Measurements from ENCODE around the gene KIF6.

The KIF6 gene

DNA sequence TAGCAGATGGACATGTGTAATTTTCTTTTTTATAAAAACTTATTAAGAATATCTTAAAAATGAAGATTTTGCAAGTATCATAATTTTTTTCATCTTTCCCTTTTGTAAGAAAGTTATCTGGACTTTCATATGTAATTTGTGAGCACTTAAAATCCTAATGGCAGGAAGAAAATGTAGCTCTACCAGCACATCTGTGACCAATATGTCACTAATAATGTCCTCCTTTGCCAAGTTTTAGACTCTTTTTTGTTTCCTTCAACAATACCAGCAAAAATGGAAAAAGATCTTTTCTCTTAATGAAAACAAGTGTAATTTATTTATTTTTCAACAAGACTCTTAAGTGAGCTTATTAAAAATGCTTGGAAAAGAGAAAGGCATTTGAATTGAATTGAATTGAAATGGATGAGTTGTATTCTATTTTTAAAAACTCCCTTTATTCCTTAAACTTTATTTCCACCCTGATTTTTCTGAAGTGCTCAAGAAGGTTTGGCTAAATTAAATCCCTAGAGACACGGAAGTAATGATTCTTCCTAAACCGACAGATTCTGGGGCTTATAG lies 110.7 kb downstream of the KIF6 start:
- Mint-ChIP-seq H3K36me3 (ENCODE audit: low read depth) (no peaks in the 10 kb centered on the region), H3K27ac (no peak overlapping the region), H3K4me3 (no peak overlapping the region), H3K4me1 (ENCODE audit: low read depth) (no peaks in the 10 kb centered on the region), H3K9me3 (no peaks in the 10 kb centered on the region), H3K27me3 (peaks cover 14% of the 10 kb centered on the region)
- DNase-seq: no peak

DNA sequence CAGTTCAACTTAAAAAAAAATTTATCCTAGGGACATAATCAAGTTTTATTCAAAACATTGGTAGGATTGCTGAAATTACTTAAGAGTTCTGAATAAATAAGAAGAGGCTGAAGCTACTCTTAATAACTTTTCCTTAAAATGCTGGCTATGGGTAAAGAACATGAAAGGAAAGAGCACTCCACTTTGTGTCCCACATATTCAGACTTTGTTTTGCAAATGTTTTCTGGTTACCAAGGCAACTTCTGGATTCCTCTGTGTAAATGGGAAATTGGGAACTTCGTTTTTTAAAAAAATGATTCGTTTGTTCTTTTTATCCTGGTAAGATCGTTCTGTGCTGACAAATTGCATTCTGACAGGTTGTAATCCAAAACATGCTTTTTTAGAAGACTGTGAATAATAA lies 115.0 kb downstream of the KIF6 start:
- no peak for DNase-seq
- Mint-ChIP-seq H3K4me1 (ENCODE audit: low read depth) (no peaks in the 10 kb centered on the region), H3K4me3 (no peak overlapping the region), H3K27ac (no peak overlapping the region), H3K27me3 (peaks cover 11% of the 10 kb centered on the region), H3K9me3 (no peaks in the 10 kb centered on the region), H3K36me3 (ENCODE audit: low read depth) (no peaks in the 10 kb centered on the region)

DNA sequence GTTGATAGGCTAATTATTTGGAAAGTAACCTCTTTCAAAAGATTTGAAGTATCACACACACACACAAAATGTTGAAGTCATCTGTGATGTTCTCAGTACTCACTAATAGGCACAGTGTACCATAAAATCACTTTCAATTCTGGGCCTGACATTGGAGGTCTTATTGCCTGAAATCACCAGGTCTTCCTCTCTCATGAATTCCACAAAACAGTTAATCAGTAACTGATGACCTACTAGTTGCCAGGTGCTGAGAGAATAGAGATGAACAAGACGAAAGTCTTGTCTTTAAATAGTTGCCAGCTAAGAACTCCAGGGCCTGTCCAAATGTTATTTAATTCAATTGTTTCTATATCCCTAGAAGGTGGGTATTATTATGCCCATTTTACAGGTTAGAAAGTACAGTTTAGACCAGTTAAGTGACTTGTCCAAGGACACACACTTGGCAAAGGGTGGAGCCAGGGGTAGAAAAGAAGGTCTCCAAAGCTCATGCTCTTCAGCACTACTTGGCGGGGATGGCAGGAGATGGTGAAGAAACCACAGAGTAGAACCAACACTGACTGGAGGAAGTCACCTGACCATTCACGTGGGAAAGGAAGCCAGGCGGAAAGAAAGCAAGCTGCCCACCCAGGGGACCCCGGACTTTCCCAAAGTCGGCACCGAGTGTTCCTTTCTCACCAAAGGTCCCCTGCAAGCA lies 116.4 kb downstream of the KIF6 start:
- Mint-ChIP-seq H3K9me3 (no peaks in the 10 kb centered on the region), H3K36me3 (ENCODE audit: low read depth) (no peaks in the 10 kb centered on the region), H3K4me1 (ENCODE audit: low read depth) (no peaks in the 10 kb centered on the region), H3K4me3 (no peak overlapping the region), H3K27ac (no peak overlapping the region), H3K27me3 (peaks cover 11% of the 10 kb centered on the region)
- DNase-seq: no peak

DNA sequence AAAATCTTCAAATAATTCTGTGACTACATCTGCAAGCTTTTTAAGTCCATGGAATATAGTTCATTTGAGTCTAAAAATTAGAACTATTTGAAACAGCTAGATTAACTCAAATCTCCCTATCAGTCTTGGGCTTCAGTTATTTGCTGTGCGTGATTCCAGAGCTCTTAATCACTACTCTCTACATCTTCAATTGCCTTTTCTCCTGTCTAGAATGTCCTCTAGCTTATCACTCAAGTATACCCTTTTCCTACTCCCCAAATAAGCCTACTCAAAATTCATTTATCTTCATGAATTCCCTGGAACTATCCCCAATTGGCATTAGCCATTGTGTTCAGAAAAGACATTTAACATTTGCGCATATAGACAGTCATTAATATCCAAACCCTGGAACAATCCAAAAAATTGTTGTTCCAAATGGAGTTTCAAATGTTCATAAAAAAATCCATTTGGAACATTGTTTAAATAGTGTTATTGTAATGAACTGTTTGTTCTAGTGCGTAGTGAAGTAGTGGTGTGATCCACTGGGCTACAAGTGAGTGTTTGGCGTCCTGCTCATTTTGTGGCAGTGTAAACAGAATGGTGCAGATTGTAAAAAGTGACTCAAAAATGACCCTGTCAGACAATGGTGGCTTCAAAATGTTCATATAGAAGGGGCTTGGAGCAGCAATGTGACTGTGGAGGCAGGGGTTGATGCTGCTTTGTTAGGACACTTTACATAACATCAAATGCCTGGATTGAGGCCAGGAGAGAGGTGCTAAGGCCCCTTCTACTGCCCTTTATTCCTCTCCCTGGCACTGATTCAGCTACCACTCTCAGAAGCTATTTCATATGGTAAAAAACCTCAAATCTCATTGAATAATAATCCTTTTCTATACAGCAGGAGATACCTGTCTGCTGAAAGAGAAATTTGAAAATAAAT lies 122.3 kb downstream of the KIF6 start:
- DNase-seq: no peak

DNA sequence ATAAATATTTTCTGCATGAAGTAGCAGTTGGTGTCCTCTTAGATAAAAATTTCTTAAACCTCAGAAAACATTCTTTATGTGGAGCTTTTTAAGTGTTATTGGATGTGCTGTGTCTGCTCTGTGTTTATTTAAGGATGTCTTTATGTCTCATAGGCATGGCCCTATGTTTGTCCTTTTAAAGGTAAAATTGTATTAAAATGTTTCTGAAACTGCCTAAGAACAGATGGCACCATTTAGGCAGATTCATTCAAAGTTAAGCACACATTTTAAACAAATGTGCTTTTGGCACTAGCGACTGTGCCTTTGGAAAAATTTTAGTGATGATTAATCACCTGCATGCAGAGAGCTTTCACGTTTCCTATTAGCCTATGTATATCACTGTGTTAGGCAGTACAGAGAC lies 125.2 kb downstream of the KIF6 start:
- peaks cover 21% of the 10 kb centered on the region for H3K27me3 Mint-ChIP-seq
- no peak for DNase-seq
- H3K36me3 Mint-ChIP-seq (ENCODE audit: low read depth): no peaks in the 10 kb centered on the region
- H3K9me3 Mint-ChIP-seq: no peaks in the 10 kb centered on the region
- no peak overlapping the region for H3K4me3 Mint-ChIP-seq
- no peaks in the 10 kb centered on the region for H3K4me1 Mint-ChIP-seq (ENCODE audit: low read depth)
- H3K27ac Mint-ChIP-seq: no peak overlapping the region

More for the DNA sequence above, 122.3 kb downstream of the KIF6 start:
- Mint-ChIP-seq H3K9me3 (no peaks in the 10 kb centered on the region), H3K36me3 (ENCODE audit: low read depth) (no peaks in the 10 kb centered on the region), H3K4me3 (no peak overlapping the region), H3K4me1 (ENCODE audit: low read depth) (no peaks in the 10 kb centered on the region), H3K27me3 (peaks cover 8% of the 10 kb centered on the region), H3K27ac (no peak overlapping the region)

DNA sequence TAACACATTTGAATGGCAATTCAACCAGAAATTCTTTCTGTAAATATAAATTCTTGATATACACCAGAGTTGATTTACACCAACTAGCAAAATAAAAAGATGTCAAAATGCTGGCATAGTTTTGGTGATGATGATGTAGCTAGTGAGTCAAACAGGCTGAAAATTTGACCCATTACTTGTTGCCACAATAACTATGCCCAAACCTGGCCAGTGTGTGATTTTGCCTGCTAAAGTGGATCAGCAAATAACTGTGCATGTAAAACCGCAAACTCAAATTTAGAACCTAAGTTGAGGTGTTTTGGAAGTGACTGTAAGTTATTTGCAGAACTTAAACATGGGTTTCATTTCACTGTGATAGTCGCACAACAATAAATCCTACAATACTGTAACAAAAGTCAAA lies 125.9 kb downstream of the KIF6 start:
- H3K36me3 Mint-ChIP-seq (ENCODE audit: low read depth): no peaks in the 10 kb centered on the region
- no peaks in the 10 kb centered on the region for H3K9me3 Mint-ChIP-seq
- DNase-seq: no peak
- no peak overlapping the region for H3K27ac Mint-ChIP-seq
- H3K4me3 Mint-ChIP-seq: no peak overlapping the region
- peaks cover 24% of the 10 kb centered on the region for H3K27me3 Mint-ChIP-seq
- no peaks in the 10 kb centered on the region for H3K4me1 Mint-ChIP-seq (ENCODE audit: low read depth)

DNA sequence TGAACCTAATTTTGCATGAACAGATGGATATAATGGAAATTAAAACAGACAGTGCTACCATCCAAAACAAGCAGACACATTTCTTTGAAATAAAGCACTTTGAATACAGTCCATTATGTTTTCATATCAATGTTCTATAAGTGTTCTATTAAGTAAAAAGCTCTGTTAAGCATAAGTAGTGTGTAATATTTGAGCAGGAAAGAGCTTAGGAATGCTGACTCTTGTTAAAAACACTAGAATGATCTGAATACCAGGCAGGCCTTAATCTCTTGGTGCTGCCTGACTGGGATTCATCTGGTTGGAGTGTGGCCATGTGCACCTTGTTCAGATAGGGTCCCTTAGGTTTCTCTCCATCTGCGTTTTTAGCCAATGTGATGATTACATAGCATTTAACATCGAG lies 130.9 kb downstream of the KIF6 start:
- no peak overlapping the region for H3K4me3 Mint-ChIP-seq
- no peaks in the 10 kb centered on the region for H3K36me3 Mint-ChIP-seq (ENCODE audit: low read depth)
- no peaks in the 10 kb centered on the region for H3K4me1 Mint-ChIP-seq (ENCODE audit: low read depth)
- H3K27me3 Mint-ChIP-seq: peaks cover 27% of the 10 kb centered on the region
- no peaks in the 10 kb centered on the region for H3K9me3 Mint-ChIP-seq
- no peak overlapping the region for H3K27ac Mint-ChIP-seq
- DNase-seq: no peak

DNA sequence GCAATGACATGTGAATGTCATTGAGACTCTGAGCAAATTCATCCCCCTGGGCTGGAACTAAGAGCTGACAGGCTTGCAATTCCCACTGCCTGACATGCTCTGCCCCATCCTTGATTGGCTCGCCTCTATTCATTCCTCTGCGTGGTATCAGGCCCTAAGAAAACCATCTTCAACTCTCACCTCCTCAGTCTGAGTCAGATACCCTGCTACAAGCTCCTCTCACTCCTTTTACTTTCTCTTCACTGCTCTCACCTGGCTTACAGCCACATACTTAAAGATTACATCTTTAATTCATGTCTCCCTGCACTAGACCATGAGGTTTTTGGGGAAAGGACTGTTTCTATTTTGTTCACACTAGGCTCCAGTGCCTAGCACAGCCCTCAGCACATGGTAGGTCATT lies 131.6 kb downstream of the KIF6 start:
- Mint-ChIP-seq H3K27ac (no peak overlapping the region), H3K9me3 (no peaks in the 10 kb centered on the region), H3K4me1 (ENCODE audit: low read depth) (no peaks in the 10 kb centered on the region), H3K36me3 (ENCODE audit: low read depth) (no peaks in the 10 kb centered on the region), H3K27me3 (peaks cover 27% of the 10 kb centered on the region), H3K4me3 (no peak overlapping the region)
- no peak for DNase-seq

DNA sequence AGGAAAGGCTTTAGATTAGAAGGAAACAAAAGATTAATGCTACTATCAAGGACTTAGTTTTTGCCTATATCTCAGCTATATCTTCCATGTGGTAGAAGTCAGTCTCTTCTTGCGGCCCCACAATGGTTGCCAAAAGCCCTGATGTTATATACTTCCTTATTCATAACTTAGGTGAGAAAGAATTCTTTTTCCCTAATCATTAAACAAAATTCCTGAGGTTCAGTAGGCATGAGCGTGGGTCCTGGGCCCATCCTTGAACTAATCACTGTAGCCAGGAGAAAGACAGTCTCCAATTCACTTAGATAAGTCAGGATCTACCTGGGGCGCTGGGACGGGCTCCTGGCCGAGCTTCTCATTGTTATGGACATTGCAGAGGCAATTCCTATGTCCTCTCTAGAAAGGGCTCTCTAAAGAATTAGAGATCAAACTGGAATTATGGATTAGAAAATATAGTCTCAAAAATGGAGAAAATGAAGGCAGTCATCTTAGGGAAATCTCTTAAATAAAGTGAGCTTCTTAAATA lies 134.3 kb downstream of the KIF6 start:
- H3K36me3 Mint-ChIP-seq (ENCODE audit: low read depth): no peaks in the 10 kb centered on the region
- H3K9me3 Mint-ChIP-seq: no peaks in the 10 kb centered on the region
- H3K27me3 Mint-ChIP-seq: peaks cover 19% of the 10 kb centered on the region
- DNase-seq: no peak
- no peak overlapping the region for H3K4me3 Mint-ChIP-seq
- H3K27ac Mint-ChIP-seq: no peak overlapping the region
- no peaks in the 10 kb centered on the region for H3K4me1 Mint-ChIP-seq (ENCODE audit: low read depth)

DNA sequence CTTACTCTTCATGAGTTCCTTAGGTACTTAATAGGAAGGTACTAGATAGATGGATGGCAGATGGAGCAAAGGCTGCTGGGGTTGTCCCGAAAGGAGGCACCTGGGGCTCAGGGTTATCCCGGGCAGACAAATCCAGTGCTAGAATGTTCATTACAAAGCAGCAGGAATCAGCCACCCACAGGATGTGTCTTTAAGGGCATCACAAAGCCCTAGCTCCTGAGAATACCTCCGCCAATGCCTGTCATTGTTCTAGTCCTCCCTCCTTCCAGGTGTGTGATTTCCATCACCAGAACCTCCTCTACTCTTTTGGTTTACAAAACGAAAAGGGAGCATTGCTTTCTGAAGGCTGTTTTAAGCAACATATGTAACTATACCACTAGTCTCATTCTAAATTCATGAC lies 138.1 kb downstream of the KIF6 start:
- Mint-ChIP-seq H3K4me1 (ENCODE audit: low read depth) (no peaks in the 10 kb centered on the region), H3K9me3 (no peaks in the 10 kb centered on the region), H3K36me3 (ENCODE audit: low read depth) (no peaks in the 10 kb centered on the region), H3K4me3 (no peak overlapping the region), H3K27me3 (peaks cover 15% of the 10 kb centered on the region), H3K27ac (no peak overlapping the region)
- no peak for DNase-seq

DNA sequence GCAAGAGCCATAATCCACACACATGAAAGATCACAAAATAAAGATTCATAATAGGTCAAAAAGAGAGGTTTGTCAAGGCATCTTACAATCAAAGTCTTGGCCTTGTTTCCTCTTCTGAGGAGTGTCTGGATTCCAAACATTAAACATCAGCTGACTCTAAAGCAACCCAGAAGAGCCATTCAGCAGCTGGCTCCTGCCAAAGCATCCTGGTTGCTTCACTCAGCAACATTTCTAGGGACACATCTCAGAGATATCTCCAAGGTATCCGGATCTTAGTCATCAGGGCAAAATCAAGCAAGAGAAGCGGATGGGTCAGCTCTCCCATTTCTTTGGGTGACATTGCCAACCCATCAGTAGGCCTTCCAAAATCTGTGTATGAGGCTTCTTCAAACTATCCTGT lies 139.6 kb downstream of the KIF6 start:
- H3K27me3 Mint-ChIP-seq: peaks cover 18% of the 10 kb centered on the region
- H3K4me1 Mint-ChIP-seq (ENCODE audit: low read depth): no peaks in the 10 kb centered on the region
- H3K27ac Mint-ChIP-seq: no peak overlapping the region
- no peaks in the 10 kb centered on the region for H3K36me3 Mint-ChIP-seq (ENCODE audit: low read depth)
- no peaks in the 10 kb centered on the region for H3K9me3 Mint-ChIP-seq
- H3K4me3 Mint-ChIP-seq: no peak overlapping the region
- no peak for DNase-seq

DNA sequence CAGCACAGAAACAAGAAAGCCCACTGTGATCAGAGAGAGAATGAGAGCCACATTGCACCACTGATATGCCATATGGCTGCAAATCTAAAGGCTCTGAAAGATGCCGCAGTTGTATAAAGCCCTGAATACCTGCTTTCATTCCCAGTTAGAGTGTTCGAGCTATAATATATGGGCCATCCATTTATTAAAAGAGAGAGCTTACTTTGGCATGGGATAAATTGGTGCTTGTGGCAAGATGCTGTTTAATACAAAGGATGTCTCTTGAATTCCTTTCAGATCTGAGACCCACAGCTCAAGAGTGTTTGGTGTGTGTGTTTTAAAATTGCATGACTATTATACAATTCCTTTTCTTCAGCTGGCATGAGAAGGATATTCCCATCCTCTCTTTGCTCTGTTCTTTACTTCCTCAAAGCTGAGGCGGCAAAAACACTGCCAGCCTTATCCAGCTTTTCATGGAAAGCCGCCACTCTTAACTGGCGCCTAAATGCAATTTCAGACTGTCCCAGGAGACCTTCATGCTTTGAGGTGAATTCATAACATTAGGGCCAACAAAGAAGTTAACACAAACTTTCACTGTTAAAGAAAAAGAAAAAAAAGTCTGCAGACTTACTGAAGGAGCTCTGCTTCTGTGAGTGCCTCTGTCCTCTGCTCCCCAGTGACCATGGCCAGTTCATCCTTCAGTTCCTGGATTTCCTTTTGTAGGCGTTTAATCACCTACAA lies 147.6 kb downstream of the KIF6 start:
- Mint-ChIP-seq H3K4me1 (ENCODE audit: low read depth) (no peaks in the 10 kb centered on the region), H3K4me3 (no peak overlapping the region), H3K9me3 (peaks cover 3% of the 10 kb centered on the region), H3K27ac (no peak overlapping the region), H3K27me3 (peaks cover 14% of the 10 kb centered on the region), H3K36me3 (ENCODE audit: low read depth) (no peaks in the 10 kb centered on the region)
- no peak for DNase-seq

DNA sequence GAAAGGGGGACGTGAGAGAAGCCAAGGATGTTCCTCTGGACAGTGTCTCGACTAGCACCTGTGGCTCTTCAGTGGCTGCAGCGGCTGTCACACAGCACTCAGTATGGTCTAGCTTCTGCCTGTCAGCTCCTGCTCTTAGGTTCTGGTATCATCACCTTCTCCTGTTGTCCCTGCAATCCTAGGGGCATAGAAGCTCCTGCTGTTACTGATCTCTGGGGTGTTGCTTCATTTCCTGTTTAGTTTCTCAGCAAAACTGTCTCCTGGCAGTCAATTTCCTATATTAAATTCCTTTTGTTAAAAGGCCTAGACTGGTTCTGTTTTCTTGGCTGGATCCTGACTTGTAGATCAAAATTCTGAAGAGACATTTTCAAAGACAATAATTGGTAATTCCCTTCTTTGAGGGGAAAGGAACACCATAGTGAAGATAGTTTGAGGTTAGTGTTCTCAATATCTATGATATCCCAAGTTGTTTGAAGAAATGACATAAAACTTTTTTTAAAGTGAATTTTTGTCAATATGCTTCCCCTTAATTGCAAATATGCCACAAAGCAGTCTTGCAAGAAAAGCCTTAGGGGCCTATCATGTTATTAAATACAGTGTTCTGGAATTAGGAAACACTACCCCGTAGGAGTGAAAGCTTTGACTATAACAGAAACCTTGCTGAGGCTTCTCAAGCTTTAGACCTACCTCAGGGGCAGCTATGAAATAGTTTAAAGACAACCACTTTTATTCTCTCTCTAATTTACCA lies 148.5 kb downstream of the KIF6 start:
- Mint-ChIP-seq H3K27ac (no peak overlapping the region), H3K9me3 (peaks cover 3% of the 10 kb centered on the region), H3K36me3 (ENCODE audit: low read depth) (no peaks in the 10 kb centered on the region), H3K4me3 (no peak overlapping the region), H3K4me1 (ENCODE audit: low read depth) (no peaks in the 10 kb centered on the region), H3K27me3 (peaks cover 13% of the 10 kb centered on the region)
- DNase-seq: no peak

DNA sequence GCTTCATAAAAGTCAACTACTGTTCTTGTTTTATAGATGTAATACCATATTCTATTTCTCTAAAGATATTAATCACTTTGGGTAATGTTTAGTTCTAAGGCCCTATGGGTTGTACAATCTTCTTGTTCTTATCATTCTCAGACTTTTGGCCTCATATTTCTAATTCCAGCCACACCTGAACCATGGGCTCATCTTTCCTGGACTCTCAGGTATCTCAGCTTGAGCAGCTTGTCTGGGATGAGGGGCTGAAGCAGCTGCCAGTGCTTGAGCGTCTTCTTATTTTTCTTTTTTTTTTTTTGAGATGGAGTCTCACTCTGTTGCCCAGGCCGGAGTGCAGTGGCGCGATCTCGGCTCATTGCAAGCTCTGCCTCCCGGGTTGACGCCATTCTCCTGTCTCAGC lies 150.2 kb downstream of the KIF6 start:
- no peaks in the 10 kb centered on the region for H3K36me3 Mint-ChIP-seq (ENCODE audit: low read depth)
- peaks cover 3% of the 10 kb centered on the region for H3K9me3 Mint-ChIP-seq
- H3K4me3 Mint-ChIP-seq: no peak overlapping the region
- no peak overlapping the region for H3K27ac Mint-ChIP-seq
- H3K4me1 Mint-ChIP-seq (ENCODE audit: low read depth): no peaks in the 10 kb centered on the region
- H3K27me3 Mint-ChIP-seq: peaks cover 19% of the 10 kb centered on the region
- no peak for DNase-seq
